Transverse colon (tissue), 4 donors: ENCODE results near the gene KRTAP5-4. TPM values are rescaled to one million over a fixed set of nuclear protein-coding genes. Genes with fewer than 3 reads are reported as not detected.

Source experiments
- DNase-seq: peaks from one replicate; pipeline ENCODE4 v3.0.0-alpha.2; 2019
- H3K27ac ChIP-seq, 4 donors: fragments of 200-600 bp; sonication (generic); 2 replicates each; pipeline ENCODE4 v1.5.1; 2016 to 2018; ENCODE audit warnings: inconsistent platforms in 4 of 4
- H3K27me3 ChIP-seq: fragments of 200-600 bp; sonication (generic); 2 replicates; pipeline ENCODE4 v1.5.1; 2017; ENCODE audit warnings: inconsistent platforms
- H3K36me3 ChIP-seq, 4 donors: fragments of 200-600 bp; sonication (generic); 2 replicates each; pipeline ENCODE4 v1.5.1; 2017 to 2019; ENCODE audit warnings: inconsistent platforms in 4 of 4
- H3K4me1 ChIP-seq, 4 donors: fragments of 200-600 bp; sonication (generic); 2 replicates each; pipeline ENCODE4 v1.5.1; 2017 to 2020; ENCODE audit warnings: inconsistent platforms in 4 of 4
- H3K4me3 ChIP-seq, 4 donors: fragments of 200-600 bp; sonication (generic); 1 replicate in 1 of 4; 2 replicates in 3 of 4; pipeline versions ENCODE4 v1.5.1 to v1.6.1; 2017 to 2019; ENCODE audit warnings: inconsistent platforms in 4 of 4
- H3K9me3 ChIP-seq, 2 donors: fragments of 200-600 bp; sonication (generic); 2 replicates each; pipeline ENCODE4 v1.5.1; 2017 to 2019; ENCODE audit warnings: inconsistent platforms in 2 of 2
- CTCF ChIP-seq, 5 experiments: fragments of 200-600 bp in 3 of 5; fragments of 450-650 bp in 2 of 5; sonication (generic) in 3 of 5; IDR thresholded peaks; 1 replicate in 2 of 5; 2 replicates in 3 of 5; pipeline ENCODE4 v1.5.1; 2016 to 2017; ENCODE audit warnings: antibody characterized with exemption in 5 of 5, inconsistent platforms in 3 of 5, mild to moderate bottlenecking in 2 of 5, moderate library complexity in 1 of 5
- EP300 ChIP-seq: sonication (generic); formaldehyde crosslinking; IDR thresholded peaks from one replicate; pipeline ENCODE4 v1.6.1; 2017; ENCODE audit warnings: antibody characterized with exemption, low read depth
- POLR2A ChIP-seq: fragments of 450-650 bp; IDR thresholded peaks from one replicate; pipeline ENCODE4 v1.6.1; 2016; ENCODE audit warnings: antibody characterized with exemption, mild to moderate bottlenecking, moderate library complexity
- POLR2AphosphoS5 ChIP-seq, 3 donors: sonication (generic); formaldehyde crosslinking; IDR thresholded peaks; one replicate each; pipeline ENCODE4 v1.6.1; 2016; ENCODE audit warnings: antibody characterized with exemption in 3 of 3
- WGBS, 2 donors: methylation state at CpG; one replicate each; pipeline ENCODE4 v1.1.5; 2018; ENCODE audit warnings: low coverage in 1 of 2; 5-methylcytosine and 5-hydroxymethylcytosine counted together
- in situ Hi-C, 4 donors: fragments of 200-750 bp; cut with MboI; loops; one replicate each; pipeline versions ENCODE4 v1.15.0 to v1.15.1; 2017; ENCODE audit warnings: low sequenced_read_pairs in 3 of 4, low pct_ligation_motif_present in 1 of 4, low pct_unique_long_range_greater_than_20kb in 1 of 4
- intact Hi-C: fragments of 100-400 bp; cut with DNase I; formaldehyde crosslinking; loops from one replicate; pipeline ENCODE4 v1.15.1; 2023; ENCODE audit warnings: low total_unique reads
- total RNA-seq, 4 donors: library from RNA; depleted of rRNA; stranded (reverse); fragments of >200 nt; gene quantifications; one replicate each; pipeline ENCODE4 v1.1.0, GENCODE V29; 2016

The KRTAP5-4 gene
- total RNA-seq, 4 donors from 2014 or later: not detected

GRCh38 chr11:1637628-1638027 lies 15.7 kb upstream of the KRTAP5-4 start:
- Histone ChIP-seq H3K9me3 (no peaks in the 10 kb centered on the region), H3K36me3 (no peaks in the 10 kb centered on the region), H3K4me1 (peaks cover 0 to 22% (median 10%) of the 10 kb centered on the region in 4 donors), H3K27ac (no peak overlapping the region), H3K27me3 (peaks cover 23% of the 10 kb centered on the region), H3K4me3 (no peak overlapping the region)
- no peak for DNase-seq
- TF ChIP-seq POLR2AphosphoS5 (IDR thresholded peaks at IDR 0.05) (no peak), EP300 (no peak), CTCF (IDR thresholded peaks at IDR 0.05) (no peak), POLR2A (no peak)
- intact Hi-C loops: no loop called here
- in situ Hi-C loops: no loop called here
- WGBS, 2 donors: 93% methylated on average over 2 of the region's 2 CpGs

DNA sequence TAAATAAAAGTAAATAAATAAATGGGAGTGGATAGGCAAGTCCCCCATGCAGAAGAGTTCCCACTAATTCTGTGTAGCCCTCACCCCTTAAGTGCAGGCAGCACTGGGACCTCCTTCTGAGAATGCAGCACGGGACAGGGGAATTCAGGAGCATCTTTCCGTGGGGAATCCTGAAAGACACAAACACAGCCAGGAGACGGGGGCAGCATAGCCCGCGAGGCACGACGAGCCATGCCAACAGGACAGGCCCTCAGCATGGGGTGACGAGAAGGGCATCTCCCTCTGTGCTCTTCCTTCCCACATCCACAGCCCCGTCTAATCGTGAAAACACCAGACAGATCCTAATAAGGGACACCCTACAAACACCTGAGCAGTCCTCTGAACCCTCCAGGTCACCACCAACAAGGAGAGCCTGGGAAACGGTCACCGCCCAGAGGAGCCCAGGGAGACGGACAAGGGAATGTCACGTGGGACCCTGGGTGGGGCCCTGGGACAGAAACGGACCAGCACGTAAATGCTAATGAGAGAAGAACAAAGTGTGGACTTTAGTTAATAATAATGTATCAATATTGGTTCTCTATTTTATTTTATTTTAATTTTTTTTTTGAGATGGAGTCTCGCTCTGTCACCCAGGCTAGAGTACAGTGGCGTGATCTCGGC lies 14.5 kb upstream of the KRTAP5-4 start:
- peaks cover 0 to 22% (median 10%) of the 10 kb centered on the region in 4 donors for H3K4me1 ChIP-seq
- H3K36me3 ChIP-seq: no peaks in the 10 kb centered on the region
- peaks cover 35% of the 10 kb centered on the region for H3K27me3 ChIP-seq
- no peak overlapping the region for H3K4me3 ChIP-seq
- TF ChIP-seq CTCF (IDR thresholded peaks at IDR 0.05): no peak
- no peak for TF ChIP-seq POLR2AphosphoS5 (IDR thresholded peaks at IDR 0.05)
- TF ChIP-seq EP300: no peak
- TF ChIP-seq POLR2A: no peak
- no peaks in the 10 kb centered on the region for H3K9me3 ChIP-seq
- intact Hi-C loops: no loop called here
- no peak overlapping the region for H3K27ac ChIP-seq
- 85 to 91% methylated on average over 11 to 19 of the region's 19 CpGs for WGBS, 2 donors
- DNase-seq: no peak
- in situ Hi-C loops: no loop called here

DNA sequence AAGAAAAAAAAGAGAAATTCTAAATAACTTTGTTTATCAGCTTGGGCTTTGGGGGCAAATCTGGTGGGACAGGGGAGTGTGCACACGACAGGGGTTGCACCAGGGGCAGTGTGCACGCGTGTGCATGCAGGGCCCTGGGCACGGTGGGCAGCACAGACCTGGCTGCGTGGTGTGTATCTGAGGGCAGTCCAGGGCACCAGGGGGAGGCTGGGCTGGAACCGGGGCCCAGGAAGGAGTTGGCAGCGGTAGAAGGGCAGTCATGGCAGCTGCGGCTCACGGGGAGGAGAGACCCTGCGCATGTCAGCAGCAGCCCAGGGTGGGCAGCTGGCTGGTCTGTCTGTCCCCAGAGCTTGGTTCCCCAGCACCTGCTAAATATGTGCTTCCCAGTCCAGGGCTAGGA lies 11.9 kb upstream of the KRTAP5-4 start:
- WGBS, 2 donors: 88% methylated on average over 10 of the region's 10 CpGs; no CpG with 5 or more reads in 1 of the 2 donors
- H3K4me3 ChIP-seq: no peak overlapping the region
- no peaks in the 10 kb centered on the region for H3K9me3 ChIP-seq
- in situ Hi-C loops (no loop called here), intact Hi-C loops (no loop called here)
- peaks cover 28% of the 10 kb centered on the region for H3K27me3 ChIP-seq
- H3K4me1 ChIP-seq: peaks cover 0 to 16% (median 1%) of the 10 kb centered on the region in 4 donors
- TF ChIP-seq POLR2AphosphoS5 (IDR thresholded peaks at IDR 0.05): no peak
- H3K36me3 ChIP-seq: no peaks in the 10 kb centered on the region
- H3K27ac ChIP-seq: no peak overlapping the region
- no peak for DNase-seq

GRCh38 chr11:1632053-1632714 lies 10.2 kb upstream of the KRTAP5-4 start:
- WGBS, 2 donors: 40 to 64% methylated on average over 1 to 9 of the region's 11 CpGs
- peaks cover 0 to 7% (median 1%) of the 10 kb centered on the region in 4 donors for H3K4me1 ChIP-seq
- DNase-seq: no peak
- no peak overlapping the region for H3K4me3 ChIP-seq
- no peaks in the 10 kb centered on the region for H3K36me3 ChIP-seq
- H3K27me3 ChIP-seq: peaks cover 35% of the 10 kb centered on the region
- intact Hi-C loops: no loop called here
- TF ChIP-seq EP300 (no peak), CTCF (IDR thresholded peaks at IDR 0.05) (no peak), POLR2A (no peak), POLR2AphosphoS5 (IDR thresholded peaks at IDR 0.05) (no peak)
- in situ Hi-C loops: no loop called here
- H3K9me3 ChIP-seq: no peaks in the 10 kb centered on the region
- H3K27ac ChIP-seq: no peak overlapping the region
